ENCODE data around the gene OR10X1. TPM values are rescaled to one million over a fixed set of nuclear protein-coding genes. Genes with fewer than 3 reads are reported as not detected.
A peak's percentile ranks its signal among the peaks of the same experiment; 100 is the strongest.

The OR10X1 gene, protein sequence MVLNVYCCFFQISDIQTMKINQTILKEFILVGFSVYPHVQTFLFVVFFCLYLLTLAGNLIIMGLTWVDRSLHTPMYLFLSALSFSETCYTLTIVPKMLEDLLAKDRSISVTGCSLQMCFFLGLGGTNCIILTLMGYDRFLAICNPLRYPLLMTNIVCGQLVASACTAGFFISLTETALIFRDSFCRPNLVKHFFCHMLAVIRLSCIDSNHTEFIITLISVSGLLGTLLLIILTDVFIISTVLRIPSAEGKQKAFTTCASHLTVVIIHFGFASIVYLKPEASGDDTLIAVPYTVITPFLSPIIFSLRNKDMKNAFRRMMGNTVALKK
- polyA plus RNA-seq (ENCODE audit: insufficient read length in 4 of 4): not detected

DNA sequence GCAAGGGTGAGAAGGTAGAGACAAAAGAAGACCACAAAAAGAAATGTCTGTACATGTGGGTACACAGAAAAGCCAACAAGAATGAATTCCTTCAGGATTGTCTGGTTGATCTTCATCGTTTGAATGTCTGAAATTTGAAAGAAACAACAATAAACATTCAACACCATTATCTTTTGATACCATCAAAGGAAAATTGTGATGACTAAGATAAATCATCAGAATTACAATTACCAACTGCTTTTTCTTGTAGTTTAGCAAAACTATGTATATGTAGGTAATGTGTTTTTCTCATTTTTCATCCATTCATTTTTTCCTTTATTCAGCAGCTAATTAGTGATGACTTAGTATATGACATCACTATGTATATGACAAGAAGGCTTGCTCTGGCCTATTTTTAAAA, at the start of gene OR10X1:
Gene OR10X1 (minus strand): TSS at position 167 of the 400 bp plus-strand sequence. CDS start 0 bp downstream, at position 167.
- no peak for DNase-seq (ENCODE audit: low read depth in 4 of 4, low spot score in 2 of 4)

DNA sequence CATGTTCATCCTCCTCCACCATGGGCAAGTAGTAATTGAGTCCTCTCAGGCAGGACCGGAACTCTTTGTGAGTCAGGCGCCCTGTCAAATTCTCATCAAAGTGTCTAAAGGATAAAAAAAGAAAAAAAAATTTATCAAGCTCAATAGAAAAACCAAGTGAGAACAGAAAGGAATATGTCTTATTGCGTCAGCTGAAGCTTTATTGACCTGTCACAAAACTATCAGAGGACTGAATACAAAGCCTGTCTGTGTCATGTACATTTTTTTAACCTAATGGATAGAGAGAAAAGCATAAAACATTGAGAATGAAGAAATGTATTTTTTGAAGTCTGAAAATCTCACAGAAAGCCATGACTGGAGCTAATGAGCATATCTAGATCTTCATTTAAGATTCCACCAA, 34.1 kb upstream of the OR10X1 start:
- no peak for DNase-seq (ENCODE audit: low read depth in 4 of 4, low spot score in 2 of 4)

DNA sequence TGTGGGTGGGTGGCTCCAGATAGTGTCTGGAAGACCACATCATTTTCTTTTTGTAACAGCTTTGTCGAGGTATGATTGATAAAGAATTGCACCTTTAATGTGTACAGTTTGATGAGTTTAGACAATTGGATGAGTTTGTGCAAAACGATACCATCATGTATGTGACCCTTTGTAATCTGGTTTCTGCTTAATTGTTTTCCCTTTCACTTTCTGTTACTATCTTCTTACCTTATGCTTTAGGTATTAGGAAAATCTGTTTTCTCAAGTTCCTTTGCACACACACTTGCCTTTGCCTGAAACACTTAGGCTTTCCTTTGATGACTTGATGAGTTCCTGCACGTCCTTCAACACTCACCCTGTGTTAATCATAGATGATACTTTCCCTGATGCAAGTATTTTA, 32.2 kb upstream of the OR10X1 start:
- no peak for DNase-seq (ENCODE audit: low read depth in 4 of 4, low spot score in 2 of 4)

DNA sequence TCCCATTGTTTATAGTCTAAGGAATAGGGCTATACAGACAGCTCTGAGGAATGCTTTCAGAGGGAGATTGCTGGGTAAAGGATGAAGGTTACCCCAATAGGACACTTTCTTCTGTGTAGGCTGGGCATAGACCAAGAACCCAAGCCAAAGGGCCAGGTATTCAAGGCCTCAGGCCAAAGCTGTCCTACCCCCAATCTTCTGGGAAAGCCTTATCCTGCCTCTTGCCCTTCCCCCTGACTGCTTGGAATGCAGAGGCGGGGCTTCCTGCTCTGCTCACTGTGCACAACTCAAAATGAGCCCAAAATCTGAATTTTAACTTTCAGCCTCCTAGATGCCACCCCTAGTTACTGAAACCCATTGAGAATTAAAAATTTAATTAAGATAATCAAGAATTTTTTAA, 27.6 kb upstream of the OR10X1 start:
- DNase-seq (ENCODE audit: low read depth in 4 of 4, low spot score in 2 of 4): no peak

DNA sequence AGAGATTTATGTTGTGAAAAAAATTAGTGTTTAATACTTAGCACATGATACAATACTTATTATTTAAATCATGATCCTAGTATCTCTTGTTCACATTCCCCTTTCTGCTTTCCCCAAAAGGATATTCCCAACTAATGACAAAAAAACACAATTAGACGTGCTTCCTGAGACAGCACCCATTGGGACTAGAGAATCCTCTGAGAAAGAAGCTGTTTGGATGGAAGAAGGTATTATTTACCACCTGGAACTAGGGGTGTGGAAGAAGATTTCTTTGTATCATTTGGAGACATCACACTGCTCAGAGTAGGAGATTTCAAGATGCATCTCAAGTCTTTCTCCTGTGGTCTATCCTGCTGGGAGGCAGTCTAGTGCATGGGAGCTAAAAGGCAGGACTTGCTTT, 25.3 kb upstream of the OR10X1 start, which contains the start of gene OR10Z1:
Gene OR10Z1 (plus strand): TSS at position 301 of the 400 bp plus-strand sequence. CDS start 1,171 bp downstream, outside the sequence.
- DNase-seq (ENCODE audit: low read depth in 4 of 4, low spot score in 2 of 4): no peak

DNA sequence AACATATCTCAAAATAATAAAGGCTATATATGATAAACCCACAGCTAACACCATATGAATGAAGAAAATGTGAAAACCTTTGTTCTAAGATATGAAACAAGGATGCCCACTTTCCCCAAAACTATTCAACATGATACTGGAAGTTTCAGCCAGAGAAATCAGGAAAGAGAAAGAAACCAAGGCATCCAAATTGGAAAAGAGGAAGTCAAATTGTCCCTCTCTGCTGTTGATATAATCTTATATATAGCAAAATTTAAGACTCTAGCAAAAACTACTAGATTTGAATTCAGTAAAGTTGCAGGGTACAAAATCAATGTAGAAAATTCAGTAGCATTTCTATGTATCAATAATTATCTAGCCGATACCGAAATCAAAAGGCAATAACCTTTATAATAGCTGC, 21.0 kb upstream of the OR10X1 start:
- no peak for DNase-seq (ENCODE audit: low read depth in 4 of 4, low spot score in 2 of 4)

DNA sequence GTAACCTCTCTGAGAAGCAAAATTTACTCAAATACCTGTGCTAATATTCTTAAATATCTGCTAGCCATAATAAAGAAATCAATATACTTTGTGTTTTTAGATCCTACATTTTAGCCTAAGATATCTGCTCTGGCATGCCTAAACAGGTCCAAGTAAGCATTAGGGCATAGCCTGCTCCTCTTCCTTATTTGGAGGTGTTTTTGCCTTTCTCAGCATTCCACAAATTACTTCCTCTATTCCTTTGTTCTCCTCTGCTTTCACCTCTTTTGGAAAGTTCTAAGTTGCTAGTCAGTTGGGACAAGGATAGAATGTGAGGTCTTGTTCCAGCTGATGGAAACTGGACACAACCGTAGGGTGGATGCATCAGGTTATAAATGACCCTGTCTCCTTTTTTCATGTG, 7.2 kb upstream of the OR10X1 start:
- DNase-seq (ENCODE audit: low read depth in 4 of 4, low spot score in 2 of 4): no peak

DNA sequence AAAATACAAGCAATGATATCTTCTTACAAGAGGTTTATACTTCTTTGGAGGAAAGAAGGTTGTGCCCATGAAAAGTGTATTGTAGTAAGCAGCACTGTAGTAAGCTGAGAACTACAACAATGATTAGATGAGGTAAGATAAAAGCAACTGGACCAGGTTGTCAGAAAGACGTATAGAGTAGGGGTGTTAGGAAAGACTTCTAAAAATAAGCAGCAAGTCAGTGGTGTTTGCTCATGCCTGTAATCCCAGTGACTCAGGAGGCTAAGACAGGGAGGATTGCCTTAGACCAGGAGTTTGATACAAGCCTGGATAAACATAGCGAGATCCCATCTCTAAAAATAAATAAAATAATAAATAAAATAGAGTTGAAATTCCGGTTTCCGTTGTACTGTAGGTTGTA, 4.3 kb upstream of the OR10X1 start:
- no peak for DNase-seq (ENCODE audit: low read depth in 4 of 4, low spot score in 2 of 4)

DNA sequence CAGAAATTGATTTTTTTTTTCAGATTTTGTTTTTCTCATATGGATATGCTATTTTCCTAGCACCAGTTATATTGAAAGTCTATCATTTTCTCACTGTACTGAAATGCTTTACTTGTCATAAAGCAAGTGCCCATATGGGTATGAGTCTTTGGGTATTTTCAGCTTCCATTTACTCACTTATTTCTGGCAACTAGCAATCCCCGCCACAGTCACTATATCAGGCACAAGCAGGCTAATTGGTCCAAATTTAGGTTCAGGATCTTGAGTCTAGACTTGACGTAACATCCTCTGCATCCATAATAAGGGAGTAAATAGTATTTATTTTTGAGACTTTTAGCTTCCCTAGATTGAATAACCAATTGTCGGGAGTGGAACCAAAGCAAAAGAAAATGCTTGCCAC, 2.1 kb downstream of the OR10X1 start:
- DNase-seq (ENCODE audit: low read depth in 4 of 4, low spot score in 2 of 4): no peak

DNA sequence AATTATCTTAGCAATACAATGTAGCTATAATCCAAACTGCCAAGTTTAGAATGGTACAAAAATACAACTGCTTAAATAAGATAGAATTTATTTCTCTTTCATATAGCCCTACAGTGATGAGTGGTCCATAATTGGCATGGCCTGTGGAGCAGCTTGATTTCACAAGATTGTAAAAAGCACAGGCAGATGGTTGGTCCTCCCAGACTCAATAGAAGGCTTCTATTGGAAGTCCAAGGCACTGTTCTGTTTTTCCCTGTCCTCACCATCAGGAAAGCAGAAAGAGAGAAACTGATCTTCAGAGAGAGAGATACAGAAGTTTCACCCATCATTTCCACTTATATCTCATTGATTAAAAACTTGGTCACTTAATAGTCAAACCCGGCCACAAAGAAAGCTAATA, 7.5 kb downstream of the OR10X1 start:
- no peak for DNase-seq (ENCODE audit: low read depth in 4 of 4, low spot score in 2 of 4)

DNA sequence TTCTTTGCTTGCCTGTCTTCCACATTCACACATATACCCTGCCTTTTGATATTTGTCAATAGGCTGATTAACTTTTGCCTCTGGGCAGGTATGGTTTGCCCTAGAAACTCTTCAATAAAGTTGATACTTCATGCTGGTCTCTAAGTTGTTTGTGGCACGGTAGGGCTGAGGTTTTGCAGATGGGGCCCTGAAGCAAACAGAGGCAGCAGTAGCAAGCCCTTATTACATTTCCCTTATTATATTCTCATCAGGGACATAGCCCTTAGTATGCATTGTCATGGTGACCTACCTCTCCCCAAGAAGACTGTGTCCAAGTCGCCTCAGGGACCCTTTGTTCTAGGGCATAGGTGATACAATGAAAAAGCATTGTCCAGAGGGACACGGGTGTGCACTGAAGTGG, 9.2 kb downstream of the OR10X1 start, which contains the start of gene OR6P1:
Gene OR6P1 (minus strand): TSS at position 101 of the 400 bp plus-strand sequence. CDS start 6,976 bp downstream, outside the sequence.
- DNase-seq (ENCODE audit: low read depth in 4 of 4, low spot score in 2 of 4): no peak

DNA sequence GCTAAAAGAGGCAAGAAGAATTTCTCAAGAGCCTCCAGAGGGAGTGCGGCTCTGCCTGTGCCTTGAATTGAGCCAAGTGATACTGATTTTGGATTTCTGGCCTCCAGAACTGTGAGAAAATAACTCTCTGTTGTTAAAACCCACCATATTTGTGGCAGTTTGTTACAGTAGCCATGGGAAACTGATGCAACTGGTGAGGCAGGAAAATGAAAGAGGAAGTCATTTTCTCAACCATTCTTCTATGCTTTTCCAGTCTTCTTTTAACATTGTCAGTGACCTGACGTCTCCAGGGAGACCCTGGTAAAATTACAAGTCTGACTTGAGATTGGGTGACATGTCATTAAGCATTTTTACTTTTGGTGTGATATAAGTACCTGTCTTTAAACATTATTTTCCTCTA, 15.1 kb downstream of the OR10X1 start:
- no peak for DNase-seq (ENCODE audit: low read depth in 4 of 4, low spot score in 2 of 4)

DNA sequence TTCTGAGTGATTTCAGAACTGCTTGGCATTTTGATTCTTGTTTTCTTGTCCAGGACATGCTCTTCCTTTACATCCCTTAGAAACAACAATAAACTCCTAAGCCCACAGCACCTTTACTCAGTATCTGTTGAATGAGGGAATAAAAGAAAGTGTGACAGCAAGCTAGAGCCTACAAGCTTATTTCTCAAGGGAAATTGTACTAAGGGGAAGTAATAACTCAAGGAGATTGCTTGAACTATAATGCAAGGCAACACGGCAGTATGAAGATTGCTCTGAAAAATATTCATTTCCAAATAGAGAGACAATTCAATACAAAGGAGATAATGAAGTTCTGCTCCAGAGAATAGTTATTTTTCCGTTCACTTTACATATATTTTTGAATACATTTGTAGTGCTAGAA, 15.8 kb downstream of the OR10X1 start:
- no peak for DNase-seq (ENCODE audit: low read depth in 4 of 4, low spot score in 2 of 4)

DNA sequence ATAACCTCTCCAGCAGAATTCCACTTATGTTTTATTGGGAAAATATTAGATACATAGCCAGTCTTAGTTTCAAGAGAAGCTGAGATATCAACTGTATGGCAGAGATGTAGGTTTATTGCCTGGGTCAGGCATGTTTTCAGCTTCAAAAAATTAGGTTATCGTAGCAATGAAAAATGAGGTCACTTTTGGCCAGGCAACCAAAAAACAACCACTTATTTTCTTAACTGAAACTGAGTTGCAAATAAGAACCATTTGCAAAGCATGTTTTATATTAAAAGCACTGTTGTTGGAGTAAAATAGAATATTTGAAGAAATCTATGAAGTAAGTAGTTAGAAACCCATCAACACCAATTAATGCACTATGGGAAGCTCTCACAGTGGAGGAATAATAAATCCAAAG, 20.0 kb downstream of the OR10X1 start:
- DNase-seq (ENCODE audit: low read depth in 4 of 4, low spot score in 2 of 4): no peak

DNA sequence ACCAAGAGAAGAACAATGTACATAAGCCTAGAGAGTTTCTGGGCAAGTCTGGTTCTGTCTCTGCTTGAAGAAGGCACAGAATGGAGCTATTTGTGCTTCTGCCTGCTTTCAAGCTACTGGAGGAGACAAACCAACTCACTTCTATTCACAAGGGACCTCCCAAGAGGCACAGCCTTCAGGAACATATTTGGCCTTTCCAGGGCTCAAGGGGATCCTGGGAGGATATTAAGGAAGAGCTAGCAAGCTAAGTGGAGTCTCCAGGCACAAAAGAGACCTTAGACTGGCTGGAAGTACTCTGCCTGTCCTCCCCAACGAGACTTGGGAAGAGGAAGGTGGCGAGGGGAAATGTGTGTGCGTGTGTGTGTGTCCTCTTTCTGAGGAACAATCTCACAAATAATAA, 25.3 kb downstream of the OR10X1 start, which contains the start of gene OR6Y1:
Gene OR6Y1 (minus strand): TSS at position 54 of the 400 bp plus-strand sequence. CDS start 6,300 bp downstream, outside the sequence.
- no peak for DNase-seq (ENCODE audit: low read depth in 4 of 4, low spot score in 2 of 4)

DNA sequence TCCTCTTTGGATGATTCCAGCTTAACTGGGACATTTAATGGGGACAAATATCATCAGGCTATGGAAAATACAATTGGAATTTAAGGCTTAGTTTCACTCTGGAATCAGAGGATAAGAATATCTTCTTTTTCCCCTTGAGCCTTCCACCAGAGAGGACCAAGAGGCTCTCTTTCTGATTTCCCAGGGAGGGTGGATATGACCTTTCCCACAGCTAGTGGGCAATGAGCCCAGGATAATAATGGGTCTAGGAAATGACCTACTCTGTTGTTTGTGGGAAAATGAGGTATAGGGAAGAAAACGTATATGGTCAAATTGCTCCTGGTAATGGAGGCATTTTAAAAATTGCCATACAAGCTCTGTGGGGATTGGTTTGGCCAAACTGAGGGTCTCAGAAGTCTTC, 27.4 kb downstream of the OR10X1 start:
- DNase-seq (ENCODE audit: low read depth in 4 of 4, low spot score in 2 of 4): no peak

DNA sequence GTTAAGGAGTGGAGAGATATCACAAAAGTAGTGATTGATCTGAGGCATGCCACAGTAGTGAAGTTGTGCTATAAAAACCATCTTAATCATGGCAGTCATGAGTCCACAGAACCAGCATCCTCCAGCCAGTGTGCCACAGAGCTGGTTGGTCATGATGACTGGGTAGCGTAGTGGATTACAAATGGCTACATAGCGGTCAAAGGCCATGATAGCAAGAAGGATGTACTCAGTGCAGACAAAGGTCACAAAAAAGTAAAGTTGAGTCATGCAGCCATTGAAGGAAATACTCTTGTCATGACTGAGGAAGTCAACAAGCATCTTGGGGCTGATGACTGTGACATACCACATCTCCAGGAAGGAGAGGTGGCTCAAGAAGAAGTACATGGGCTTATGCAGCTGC, 32.2 kb downstream of the OR10X1 start:
- no peak for DNase-seq (ENCODE audit: low read depth in 4 of 4, low spot score in 2 of 4)

DNA sequence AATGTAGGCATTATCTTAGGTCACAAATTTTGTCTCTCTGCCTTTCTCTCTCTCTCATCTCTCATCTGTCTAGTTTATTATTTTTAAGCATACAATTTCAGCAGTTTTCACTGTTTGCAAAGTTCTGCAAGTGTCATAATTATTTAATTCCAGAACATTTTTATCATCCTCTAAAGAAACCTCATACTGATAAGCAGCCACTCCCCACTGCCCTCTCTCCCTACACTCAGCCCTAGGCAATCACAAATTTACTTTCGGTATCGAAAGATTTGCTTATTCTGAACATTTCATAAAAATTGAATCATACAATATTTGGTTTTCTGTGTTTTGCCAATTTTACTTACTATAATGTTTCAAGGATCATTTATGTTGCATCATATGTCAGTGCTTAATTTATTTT, 42.1 kb downstream of the OR10X1 start:
- DNase-seq (ENCODE audit: low read depth in 4 of 4, low spot score in 2 of 4): no peak

DNA sequence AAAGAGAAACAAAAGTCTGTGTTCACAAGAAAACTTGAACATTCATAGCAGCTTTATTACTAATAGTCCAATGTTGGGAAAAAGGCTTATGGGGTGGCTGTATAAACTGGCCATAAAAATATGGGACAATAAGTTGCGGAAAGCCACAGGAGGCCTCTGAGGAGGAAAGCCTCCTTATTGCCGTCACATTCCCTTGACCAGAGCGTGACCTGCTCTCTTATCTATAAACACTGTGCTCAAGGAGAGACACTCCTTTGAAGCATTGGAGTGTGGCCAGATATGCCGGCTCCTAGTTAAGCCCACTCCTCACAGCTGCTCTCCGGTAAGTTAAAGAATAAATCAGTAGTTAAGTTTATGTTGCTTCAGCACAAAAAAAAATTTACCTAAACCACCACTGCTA, 45.2 kb downstream of the OR10X1 start:
- DNase-seq (ENCODE audit: low read depth in 4 of 4, low spot score in 2 of 4): peak in 1 of 4 donors; percentile 4

Measured in left renal cortex interstitium (tissue), 4 donors.